Left cardiac atrium (tissue), 4 donors: ENCODE measurements around the gene LPP. TPM values are rescaled to one million over a fixed set of nuclear protein-coding genes. Genes with fewer than 3 reads are reported as not detected.
A peak's percentile ranks its signal among the peaks of the same experiment; 100 is the strongest.

Experiments used
- ATAC-seq, 2 donors: fragments of 200-7000 bp; cut with Tn5 transposase; one replicate each; pipeline ENCODE4 v1.9.1; 2020; ENCODE audit warnings: mild to moderate bottlenecking in 2 of 2, moderate library complexity in 2 of 2
- DNase-seq: peaks from one replicate; pipeline ENCODE4 v3.0.0-alpha.2; 2020
- intact Hi-C, 2 donors: fragments of 100-400 bp; cut with DNase I; formaldehyde crosslinking; loops; one replicate each; pipeline versions ENCODE4 v1.14.1 to v1.15.1; 2022 to 2023
- total RNA-seq, 2 donors: library from RNA; stranded (reverse); fragmentation: NEBNext Ultra II Directional; extraction: Animal tissue kit (Norgen Biotek cat#: 25700); gene quantifications; one replicate each; pipeline ENCODE4 v1.2.1, GENCODE V29; 2021
- donor health status: DM: no; HTN: yes; CAD: no.
- donor health status: DM: no; HTN: yes; CAD: no; lungs with severe emphysema.
- donor health status: DM: yes; HTN: yes; CAD: no.
- donor health status: Dilated cardiomyopathy.

LPP gene
- total RNA-seq, 2 donors from 2014 or later, result 152 to 181 TPM

DNA sequence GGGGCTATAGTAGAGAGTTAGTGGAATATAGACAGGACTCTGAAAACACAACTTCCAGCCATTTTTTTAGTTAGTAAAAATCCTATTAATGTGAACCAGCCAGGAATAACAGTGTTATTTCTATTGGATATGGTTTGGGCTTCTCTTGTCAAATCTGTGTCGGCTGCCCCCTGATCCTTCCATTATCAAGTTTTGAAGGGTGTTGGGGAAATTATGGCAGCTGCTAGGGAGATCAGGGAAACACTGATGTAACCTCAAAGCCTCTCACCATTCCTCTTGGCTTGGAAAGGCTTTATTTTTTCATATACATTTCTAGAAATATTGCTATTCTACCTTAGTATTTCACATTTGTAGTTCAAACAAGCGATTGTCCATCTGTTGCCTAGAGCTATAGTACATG is 724.1 kb downstream of the LPP start:
- intact Hi-C loops, result no loop called here
- DNase-seq (no peak), ATAC-seq (no peak)

DNA sequence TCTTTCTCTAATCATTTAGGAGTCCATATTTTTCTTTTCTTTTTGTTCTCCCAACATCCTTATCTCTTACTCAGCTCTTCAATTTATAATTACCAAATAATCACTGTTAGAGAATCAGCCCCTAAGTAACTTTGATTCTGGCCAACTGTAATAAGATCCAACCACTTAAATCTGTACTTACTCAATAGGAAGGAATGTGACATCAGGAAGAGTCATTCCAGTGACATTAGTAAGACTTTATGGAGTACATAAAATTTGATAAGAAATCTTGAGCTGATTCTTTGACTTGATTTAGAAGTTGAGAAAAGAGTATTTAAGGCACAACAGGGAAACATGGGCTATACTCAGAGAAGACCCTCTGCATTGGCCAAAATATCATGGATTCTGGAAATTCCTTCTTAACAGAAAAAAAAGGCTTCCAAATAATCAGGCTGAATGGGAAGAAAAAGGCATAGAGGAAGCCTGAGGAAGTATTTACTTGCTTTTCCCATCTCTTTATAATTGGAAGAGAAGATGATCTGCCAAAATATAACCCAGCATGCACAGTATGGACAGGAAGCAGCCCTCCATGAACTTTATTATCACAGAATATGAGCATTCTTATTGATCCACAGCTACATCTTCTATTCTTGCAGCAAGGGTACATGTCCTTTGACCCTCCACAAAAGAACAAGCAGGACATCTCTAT is 728.1 kb downstream of the LPP start:
- no peak for DNase-seq
- intact Hi-C loops, result no loop called here
- peak in 1 of 2 donors; percentile 67 for ATAC-seq

DNA sequence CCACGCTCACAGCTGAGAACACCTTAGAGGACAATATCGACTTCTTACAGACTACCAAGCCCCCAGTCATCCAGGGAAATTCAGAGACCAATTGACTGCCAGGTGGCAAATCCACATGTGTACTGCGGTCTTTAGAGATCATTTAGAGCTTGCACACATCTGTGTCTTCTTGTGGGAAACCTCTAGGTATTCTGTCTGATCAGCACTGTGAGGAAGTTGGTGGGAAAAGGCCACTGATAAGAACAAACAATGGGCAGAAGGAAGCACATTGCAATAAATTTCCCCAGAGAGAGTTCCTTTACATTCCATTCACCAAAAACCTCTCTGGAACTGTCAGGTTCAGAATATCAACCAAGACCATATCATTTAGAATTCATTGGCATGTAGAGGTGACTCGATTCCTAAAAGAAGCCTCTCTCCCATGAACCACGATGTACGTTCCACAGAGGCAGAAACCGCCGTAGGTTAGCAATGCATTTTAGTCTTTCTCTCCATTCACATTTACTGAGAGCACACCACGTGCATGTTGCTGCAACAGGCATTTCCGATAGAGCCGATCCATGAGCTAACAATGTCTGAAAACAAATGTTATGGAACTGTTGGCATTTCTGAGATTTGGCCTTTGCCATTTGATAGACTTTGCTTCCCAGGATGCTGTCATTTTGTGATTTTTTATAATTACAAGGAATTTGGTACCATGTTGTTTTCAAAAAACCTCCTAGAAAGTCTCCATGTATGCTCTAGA is 730.5 kb downstream of the LPP start:
- ATAC-seq, result no peak
- intact Hi-C loops, result no loop called here
- DNase-seq, result no peak

DNA sequence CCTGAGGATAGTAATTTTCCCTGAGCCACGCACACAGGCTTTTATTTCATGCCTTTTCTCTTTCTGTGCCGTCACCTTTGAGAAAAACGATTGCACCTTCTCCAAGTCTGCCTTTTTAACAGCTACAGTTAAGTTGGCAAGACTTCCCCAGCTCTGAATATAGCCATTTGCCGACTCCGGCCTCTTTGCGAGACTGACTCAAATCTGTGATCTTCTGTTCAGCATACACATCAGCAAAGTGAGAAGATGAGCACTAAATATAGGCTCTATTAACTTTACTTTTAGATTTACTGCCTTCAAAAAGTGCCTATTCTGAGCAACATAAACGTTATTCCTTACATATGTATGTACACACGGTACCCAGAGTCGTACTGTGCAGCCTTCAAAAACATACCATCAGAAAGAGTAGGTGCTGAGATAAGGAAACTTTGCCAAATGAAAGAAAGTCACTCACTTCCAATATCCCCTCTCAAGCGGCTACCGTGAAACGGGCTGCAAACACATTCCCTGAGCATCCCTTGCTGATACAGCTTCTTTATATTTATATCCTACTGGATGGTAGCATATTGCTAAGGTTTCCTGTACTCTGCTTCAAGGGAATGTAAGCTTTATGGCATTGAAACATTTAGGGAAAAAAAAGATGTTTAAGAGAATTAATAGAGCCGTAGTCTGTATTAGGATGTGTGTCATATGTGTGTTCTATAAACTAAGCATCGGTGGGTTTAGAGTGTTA is 734.5 kb downstream of the LPP start:
- no peak for DNase-seq
- intact Hi-C loops, result no loop called here
- peak; percentile 39 to 41 for ATAC-seq

DNA sequence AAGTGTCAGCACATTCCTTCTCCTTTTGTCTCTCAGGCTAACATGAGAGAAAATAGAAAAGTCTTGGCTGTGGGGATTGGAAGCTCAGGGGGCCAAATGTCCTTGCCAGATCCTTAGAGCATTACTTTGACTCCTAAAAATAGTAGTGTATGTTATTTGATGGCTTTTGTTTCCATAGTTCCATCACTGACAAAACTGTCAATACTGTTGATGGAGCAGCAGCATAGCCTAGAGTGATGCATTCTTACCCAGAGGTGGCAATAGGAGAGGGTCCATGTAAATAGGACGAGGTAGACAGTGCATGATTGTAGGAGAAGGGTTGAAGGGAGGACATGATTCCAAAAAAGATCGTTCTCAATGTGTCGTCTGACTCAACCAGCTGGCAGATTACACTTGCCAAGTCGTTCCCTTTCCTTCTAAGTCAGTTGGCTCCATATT is 735.1 kb downstream of the LPP start:
- DNase-seq (no peak), ATAC-seq (peak; percentile 75 to 82)
- intact Hi-C loops, result no loop called here

DNA sequence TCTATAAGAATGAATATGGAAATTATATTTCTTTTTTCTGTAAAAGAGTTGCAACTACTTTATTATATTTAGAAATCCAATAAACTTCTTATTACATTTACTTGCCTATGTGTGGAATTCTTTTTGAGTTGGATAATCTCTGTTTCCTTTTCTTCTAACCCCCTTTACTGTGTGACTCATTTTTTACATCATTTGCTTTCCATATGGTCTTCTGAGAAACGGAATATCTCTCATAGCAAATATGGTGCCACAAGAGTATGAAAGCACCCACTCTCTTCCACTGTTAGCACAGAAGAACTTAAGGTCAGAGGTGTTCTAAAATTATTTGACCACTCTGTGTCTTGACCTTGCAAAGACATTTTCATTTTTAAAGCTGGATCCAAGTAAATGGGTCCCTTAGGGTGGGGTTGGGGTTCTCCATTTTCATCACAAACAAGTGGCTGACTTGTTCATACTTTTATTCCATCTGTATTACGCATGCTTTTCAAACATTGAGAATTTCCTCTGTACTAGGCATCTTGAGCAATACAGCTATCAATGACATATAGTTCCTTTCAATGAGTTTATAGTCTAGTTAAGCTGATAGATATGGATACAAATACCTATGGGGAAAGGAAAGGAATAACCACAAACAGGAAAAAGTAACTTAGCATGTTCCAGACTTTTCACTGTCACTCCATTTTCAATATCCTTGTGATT is 736.8 kb downstream of the LPP start:
- DNase-seq (no peak), ATAC-seq (no peak)
- intact Hi-C loops, result no loop called here

DNA sequence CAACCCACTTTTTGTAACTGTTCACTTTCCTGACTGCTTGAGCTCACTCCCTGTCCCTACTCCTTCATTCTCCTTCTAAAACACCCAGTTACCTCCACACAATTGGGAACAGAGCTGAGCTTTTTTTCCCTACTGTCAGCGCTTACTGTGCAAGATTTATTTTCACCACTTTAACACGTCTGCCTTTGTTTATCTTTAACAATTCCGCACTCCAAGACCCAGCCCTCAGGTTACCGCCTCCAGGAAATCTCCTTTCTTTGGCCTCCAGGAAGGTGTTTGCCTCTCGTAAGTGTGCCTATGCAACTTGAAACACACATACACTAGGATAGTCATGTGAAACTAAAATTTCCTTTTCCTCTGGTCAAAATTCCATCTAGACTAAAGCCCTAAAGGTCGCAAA is 745.9 kb downstream of the LPP start:
- intact Hi-C loops, result loop anchor here in 1 of 2 donors (5.0 kb wide), 1 partner anchor 47 kb away; no protein-coding TSS in a partner anchor
- DNase-seq (no peak), ATAC-seq (no peak)

DNA sequence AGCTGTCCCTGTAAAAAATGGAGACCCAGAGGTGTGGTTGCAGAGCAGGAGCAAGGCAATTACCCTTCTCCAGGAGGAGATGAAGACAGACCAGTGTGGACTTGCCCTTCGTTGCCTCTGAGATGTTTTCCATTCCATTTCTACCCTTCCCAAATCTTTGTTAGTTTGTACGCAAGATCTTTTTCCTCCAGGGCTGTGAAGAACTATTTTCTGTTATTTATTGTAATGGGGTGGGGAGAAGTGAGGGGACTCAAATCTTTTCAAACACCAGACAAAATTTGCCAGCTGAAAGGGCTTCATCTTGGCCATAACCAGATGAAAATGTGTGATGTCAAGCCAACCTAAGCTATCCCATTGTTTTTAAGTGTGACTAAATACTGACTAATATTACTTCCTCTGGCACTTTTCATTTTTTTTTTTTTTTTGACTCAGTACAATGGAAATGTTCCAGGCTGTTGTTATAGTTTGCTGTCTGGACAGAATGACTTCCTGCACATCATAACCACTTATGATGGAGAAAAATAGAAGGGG is 746.5 kb downstream of the LPP start:
- intact Hi-C loops, result loop anchor here in 1 of 2 donors (5.0 kb wide), 1 partner anchor 47 kb away; no protein-coding TSS in a partner anchor
- DNase-seq (no peak), ATAC-seq (peak; percentile 68 to 85)

DNA sequence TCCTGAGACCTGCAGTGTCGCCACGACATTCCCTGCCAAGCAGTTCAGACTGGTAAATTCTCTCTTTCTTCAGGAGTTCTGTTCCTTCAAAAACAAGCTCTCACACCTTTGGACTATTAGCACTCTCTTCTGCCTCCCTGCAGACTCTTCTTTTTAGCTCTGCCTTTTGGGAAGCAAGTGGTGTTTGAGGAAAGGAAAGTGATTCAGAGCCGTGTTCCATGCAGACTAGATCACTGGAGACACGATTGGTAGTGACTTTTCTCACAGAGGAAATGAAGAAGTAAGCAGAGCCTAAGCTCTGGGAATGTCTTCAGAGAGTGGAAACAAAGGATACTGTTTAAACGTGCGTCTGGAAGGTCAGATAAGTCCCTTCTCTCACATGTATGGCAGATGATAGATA is 747.2 kb downstream of the LPP start:
- intact Hi-C loops, result loop anchor here in 1 of 2 donors (5.0 kb wide), 1 partner anchor 46 kb away; no protein-coding TSS in a partner anchor
- DNase-seq (no peak), ATAC-seq (peak in 1 of 2 donors; percentile 61)

DNA sequence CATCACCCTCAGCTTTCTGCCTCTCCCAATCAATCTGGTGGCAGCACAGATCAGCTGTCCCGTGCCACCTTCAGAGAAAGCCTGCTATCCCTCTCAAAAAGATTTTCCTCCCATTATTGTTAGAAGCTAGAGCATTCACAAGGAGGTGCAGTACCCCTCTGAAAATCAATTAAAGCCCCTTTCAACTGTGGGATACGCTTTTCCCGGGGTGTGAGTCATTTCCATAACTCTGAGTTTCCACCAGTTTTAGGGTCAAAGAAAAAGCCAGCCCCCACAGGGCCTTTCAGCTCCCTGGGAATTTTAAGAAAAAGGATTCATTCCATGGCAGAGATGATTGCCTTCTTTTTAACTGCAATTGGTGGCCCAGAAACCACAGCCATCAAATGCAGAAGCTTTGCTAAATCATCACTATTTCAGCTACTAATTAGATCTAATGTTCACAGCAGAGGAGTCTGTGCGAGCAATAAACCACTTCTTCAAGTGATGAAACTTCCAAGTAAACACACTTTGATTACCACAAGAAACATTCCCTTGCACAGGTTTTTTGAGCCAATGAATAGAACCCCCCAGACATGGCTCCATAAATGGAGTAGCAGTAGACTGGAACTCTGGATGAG is 747.8 kb downstream of the LPP start:
- intact Hi-C loops, result loop anchor here in 1 of 2 donors (5.0 kb wide), 1 partner anchor 46 kb away; no protein-coding TSS in a partner anchor
- no peak for ATAC-seq

DNA sequence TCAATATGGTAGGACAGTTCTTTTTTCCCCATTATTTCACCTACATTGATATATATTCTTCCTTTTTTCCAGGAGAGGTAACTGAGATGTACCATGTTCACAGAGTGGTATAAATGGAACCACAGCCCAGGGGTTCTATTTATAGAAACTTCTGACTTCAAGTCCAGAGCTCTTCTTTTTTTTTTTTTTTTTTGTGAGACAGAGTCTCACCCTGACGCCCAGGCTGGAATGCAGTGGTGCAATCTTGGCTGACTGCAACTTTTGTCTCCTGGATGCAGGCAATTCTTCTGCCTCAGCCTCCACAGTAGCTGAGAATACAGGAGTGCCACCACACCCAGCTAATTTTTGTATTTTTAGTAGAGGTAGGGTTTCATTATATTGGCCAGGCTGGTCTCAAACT is 750.7 kb downstream of the LPP start:
- intact Hi-C loops, result loop anchor here in 1 of 2 donors (5.0 kb wide), 1 partner anchor 43 kb away; no protein-coding TSS in a partner anchor
- ATAC-seq (peak in 1 of 2 donors; percentile 37), DNase-seq (no peak)

More for the DNA sequence above, 747.8 kb downstream of the LPP start:
- DNase-seq, result no peak

DNA sequence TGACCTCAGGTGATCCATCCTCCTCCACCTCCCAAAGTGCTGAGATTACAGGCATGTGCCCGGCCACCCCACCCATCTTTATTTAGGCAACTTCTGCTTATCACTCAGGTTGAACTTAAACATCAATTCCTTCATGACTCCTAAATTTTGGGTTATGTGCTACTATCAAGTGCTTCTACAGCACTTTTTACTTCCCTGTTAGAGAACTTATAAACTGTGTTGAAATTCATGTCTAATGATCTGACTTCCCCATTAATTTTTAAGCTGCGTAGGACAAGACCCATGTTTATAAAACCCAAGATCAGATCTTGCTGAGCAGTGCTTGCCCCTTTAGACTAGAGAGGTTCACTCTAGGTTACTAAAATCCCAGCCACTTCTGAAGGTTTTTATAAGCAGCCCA is 751.6 kb downstream of the LPP start:
- no peak for DNase-seq
- intact Hi-C loops, result no loop called here
- ATAC-seq, result peak in 1 of 2 donors; percentile 32

DNA sequence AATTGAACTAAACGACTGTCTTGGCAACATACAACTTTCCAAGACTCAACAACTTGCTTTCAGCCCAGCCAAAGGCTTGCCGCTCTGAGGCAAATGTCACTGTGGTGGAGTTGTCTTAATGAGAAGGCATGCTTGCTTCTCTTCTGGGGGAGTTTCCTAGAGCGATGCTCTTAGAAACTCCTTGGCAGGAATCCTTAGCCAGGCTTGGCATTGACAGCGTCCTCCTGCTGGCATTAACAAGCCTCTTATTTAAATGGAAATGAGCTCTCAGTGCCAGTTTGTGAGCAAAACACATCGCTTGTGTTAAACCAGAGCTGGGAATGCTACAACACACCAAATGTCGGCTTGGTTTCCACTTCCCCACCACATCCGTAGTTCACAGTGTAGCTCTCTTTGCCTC is 752.3 kb downstream of the LPP start:
- ATAC-seq, result peak in 1 of 2 donors; percentile 72
- intact Hi-C loops, result no loop called here
- DNase-seq, result no peak

DNA sequence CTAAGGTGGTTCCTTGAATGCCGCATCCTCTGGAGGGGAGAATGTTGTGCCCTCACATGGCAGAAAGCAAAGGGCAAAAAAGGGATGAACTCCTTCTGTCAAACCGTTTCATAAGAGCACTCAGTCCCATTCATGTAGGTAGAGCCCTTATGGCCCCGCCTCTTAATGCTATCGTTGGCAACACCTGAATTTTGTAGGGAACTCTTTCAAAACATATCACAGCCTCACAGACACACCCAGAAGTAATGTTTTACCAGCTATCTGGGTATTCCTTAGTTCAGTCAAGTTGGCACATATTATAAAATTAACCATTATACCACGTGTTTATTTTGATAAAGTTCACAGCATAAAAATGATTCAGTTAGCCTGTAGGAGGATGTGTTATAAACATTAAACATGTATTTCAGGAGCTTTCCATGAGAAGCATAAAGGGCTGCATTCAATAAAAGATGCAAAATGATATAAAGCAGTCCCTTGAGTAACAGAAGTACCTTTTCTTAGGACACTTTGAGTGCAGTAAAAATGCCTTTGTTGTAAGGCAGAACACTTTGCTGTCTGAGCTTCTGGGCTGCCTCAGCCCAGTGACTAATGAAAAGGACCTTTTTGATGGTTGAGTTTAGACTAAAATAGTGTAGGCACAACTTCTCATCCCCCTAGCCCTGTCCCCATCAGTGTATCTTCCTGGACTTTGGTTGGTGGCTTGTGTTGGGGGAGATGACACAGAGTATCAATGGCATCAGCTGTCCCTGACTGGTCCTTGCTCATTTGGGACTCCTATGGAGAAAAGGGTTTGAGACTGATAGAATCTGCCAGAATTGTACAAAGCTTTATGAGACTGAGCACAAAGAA is 754.3 kb downstream of the LPP start:
- ATAC-seq, result no peak
- intact Hi-C loops, result no loop called here
- no peak for DNase-seq

DNA sequence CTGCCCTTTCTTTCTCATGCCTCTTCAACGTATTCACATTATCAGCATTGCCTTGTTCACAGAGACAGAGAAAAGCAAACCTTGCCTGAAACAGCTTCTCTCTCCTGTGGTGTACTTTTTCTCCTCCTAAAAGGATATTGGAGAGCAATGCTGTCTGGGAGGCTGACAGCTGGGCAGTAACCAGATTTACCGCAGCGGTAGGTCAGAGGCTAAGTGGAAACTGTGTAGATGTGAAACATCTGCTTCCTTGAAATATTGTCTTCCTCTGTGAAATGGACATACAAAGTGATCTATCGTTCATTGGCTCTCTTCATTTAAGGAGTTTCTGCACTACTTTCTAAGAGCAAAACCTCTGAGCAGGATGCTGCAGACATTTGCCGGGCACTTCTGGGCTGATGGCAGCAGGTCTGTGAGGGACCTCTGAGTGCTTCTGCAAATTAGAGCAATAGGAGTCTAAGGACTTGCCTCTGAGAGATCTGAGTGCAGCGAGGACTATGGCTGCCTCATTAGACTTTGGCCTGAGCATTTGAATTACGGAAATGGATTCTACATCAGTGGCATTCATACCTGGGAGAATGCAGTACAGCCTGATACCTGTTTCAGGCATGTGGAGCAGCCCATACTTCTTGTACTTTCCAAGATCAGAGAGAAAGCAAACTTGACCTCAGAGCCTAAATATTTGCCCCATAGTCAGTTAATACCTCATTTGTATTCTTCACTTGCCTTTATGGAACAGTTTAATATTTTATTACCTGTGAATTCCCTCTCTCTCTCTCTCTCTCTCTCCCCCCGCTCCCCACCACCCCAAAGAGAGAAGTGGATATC is 757.3 kb downstream of the LPP start:
- DNase-seq, result no peak
- intact Hi-C loops, result no loop called here

DNA sequence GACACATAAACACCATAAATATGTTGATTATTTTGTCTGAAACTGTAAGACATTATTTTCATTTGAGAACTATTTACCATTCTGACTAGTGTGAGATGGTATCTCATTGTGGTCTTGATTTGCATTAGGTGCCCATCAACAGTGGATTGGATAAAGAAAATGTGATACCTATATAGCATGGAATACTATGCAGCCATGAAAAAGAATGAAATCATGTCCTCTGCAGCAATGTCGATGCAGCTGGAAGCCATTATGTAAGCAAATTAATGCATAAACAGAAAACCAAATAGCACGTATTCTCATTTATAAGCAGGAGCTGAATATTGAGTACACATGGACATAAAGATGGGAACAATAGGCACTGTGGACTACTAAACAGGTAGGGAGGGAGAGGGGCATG is 759.1 kb downstream of the LPP start:
- no peak for ATAC-seq
- DNase-seq, result no peak
- intact Hi-C loops, result no loop called here

More for the DNA sequence above, 757.3 kb downstream of the LPP start:
- no peak for ATAC-seq

DNA sequence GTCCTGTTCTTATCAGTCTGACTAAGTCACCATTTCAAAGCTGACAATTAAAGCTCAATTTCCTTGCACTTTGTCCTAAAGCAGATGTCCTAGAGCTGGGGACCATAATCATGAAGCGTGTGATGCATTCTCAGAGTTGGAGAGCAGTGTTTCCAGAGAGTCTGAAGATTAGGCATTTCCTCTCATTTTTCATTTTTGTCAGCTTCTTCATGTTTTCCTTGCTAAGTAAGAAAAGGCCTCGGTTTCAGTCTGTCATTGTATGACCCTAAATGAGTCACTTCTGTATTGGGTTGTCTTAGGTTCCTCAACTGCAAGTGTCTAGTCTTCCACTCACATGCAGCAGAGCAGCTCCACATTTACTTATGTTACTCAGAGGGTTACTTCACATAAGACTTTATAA is 760.6 kb downstream of the LPP start:
- DNase-seq, result no peak
- intact Hi-C loops, result no loop called here
- ATAC-seq, result peak; percentile 33 to 66
